HEK293 (cell line): ENCODE results near the gene PLPP6.

Source experiments
- CTCF ChIP-seq: fragments of 450-650 bp; formaldehyde crosslinking; IDR thresholded peaks from 2 replicates; pipeline ENCODE4 v1.5.1; 2016; ENCODE audit warnings: missing biosample characterization, missing genetic modification characterization
- REPIN1 ChIP-seq: fragments of 450-650 bp; formaldehyde crosslinking; IDR thresholded peaks from 2 replicates; pipeline ENCODE4 v1.5.1; 2017; ENCODE audit warnings: missing biosample characterization, missing genetic modification characterization, low read depth
- SCRT2 ChIP-seq: fragments of 450-650 bp; formaldehyde crosslinking; IDR thresholded peaks from 2 replicates; pipeline ENCODE4 v1.5.1; 2016; ENCODE audit warnings: missing biosample characterization, missing genetic modification characterization
- ZNF341 ChIP-seq: fragments of 450-650 bp; formaldehyde crosslinking; IDR thresholded peaks from 2 replicates; pipeline ENCODE4; 2016; ENCODE audit warnings: low read depth, missing biosample characterization, missing genetic modification characterization
- ZNF585B ChIP-seq: fragments of 450-650 bp; formaldehyde crosslinking; IDR thresholded peaks from 2 replicates; pipeline ENCODE4 v1.5.1; 2016; ENCODE audit warnings: missing biosample characterization, missing genetic modification characterization

GRCh38 chr9:4680173-4680525, 18.1 kb downstream of the PLPP6 start:
- no peak for TF ChIP-seq CTCF (tag by site-specific recombination)
- no peak for TF ChIP-seq REPIN1 (tag by site-specific recombination)
- TF ChIP-seq ZNF341 (tag by site-specific recombination) = no peak
- TF ChIP-seq SCRT2 (tag by site-specific recombination) = no peak
- TF ChIP-seq ZNF585B (tag by site-specific recombination) = no peak
